OCI-LY3 (cell line): ENCODE measurements around the gene HFM1.

ENCODE experiments used
- H2AFZ ChIP-seq: fragments of 200-600, 300-600 bp; shearing (Covaris generic); 2 replicates; pipeline ENCODE4 v1.6.0; 2014; ENCODE audit warnings: antibody characterized with exemption, low read depth, low read length
- H3K27ac ChIP-seq: fragments of 200-600, 300-600 bp; sonication (generic); 2 replicates; pipeline ENCODE4 v1.5.1; 2014; ENCODE audit warnings: mild to moderate bottlenecking, low read length, moderate library complexity, mixed read lengths
- H3K27me3 ChIP-seq: fragments of 200-600, 300-600 bp; sonication (generic); 2 replicates; pipeline ENCODE4 v1.6.1; 2014; ENCODE audit warnings: low read depth, low read length, mixed read lengths
- H3K36me3 ChIP-seq: fragments of 200-600, 300-600 bp; sonication (generic); replicated peaks from 2 replicates; pipeline ENCODE3; 2014; ENCODE audit warnings: low read depth, low read length, mixed read lengths
- H3K4me1 ChIP-seq: fragments of 300-600, 200-600 bp; sonication (generic); 2 replicates; pipeline ENCODE4 v1.6.1; 2014; ENCODE audit warnings: low read length, mixed read lengths
- H3K4me2 ChIP-seq: fragments of 200-600, 300-600 bp; sonication (generic); 2 replicates; pipeline ENCODE4 v1.6.1; 2014; ENCODE audit warnings: low read length, mixed read lengths
- H3K4me3 ChIP-seq: fragments of 300-600, 200-600 bp; sonication (generic); 2 replicates; pipeline ENCODE4 v1.5.1; 2014; ENCODE audit warnings: antibody characterized with exemption, mild to moderate bottlenecking, low read length, moderate library complexity
- H3K79me2 ChIP-seq: fragments of 300-600, 200-600 bp; shearing (Covaris generic); 2 replicates; pipeline ENCODE4 v1.6.1; 2014; ENCODE audit warnings: mild to moderate bottlenecking, low read length, mixed read lengths
- H3K9ac ChIP-seq: fragments of 300-600, 200-600 bp; shearing (Covaris generic); 2 replicates; pipeline ENCODE4 v1.6.0; 2014; ENCODE audit warnings: mild to moderate bottlenecking, low read length, moderate library complexity
- H3K9me3 ChIP-seq: fragments of 200-600, 300-600 bp; shearing (Covaris generic); 2 replicates; pipeline ENCODE4 v1.6.1; 2014; ENCODE audit warnings: low read length, mixed read lengths; ENCODE audit not compliant: insufficient read depth
- H4K20me1 ChIP-seq: fragments of 200-600, 300-600 bp; sonication (generic); 2 replicates; pipeline ENCODE4 v1.6.1; 2016; ENCODE audit warnings: low read length, mixed read lengths; ENCODE audit not compliant: insufficient read depth
- EZH2phosphoT487 ChIP-seq: fragments of 200-600 bp; shearing (Covaris generic); IDR thresholded peaks from 2 replicates; pipeline ENCODE4 v1.6.1; 2018; ENCODE audit warnings: antibody characterized with exemption, mixed run types, low read depth
- TF ChIP-seq, protein P1 (sequence below): fragments of 200-600, 300-600 bp; sonication (generic); IDR thresholded peaks from 2 replicates; pipeline ENCODE4 v1.5.1; 2014; ENCODE audit warnings: antibody characterized with exemption, low read length, low read depth

The HFM1 gene

DNA sequence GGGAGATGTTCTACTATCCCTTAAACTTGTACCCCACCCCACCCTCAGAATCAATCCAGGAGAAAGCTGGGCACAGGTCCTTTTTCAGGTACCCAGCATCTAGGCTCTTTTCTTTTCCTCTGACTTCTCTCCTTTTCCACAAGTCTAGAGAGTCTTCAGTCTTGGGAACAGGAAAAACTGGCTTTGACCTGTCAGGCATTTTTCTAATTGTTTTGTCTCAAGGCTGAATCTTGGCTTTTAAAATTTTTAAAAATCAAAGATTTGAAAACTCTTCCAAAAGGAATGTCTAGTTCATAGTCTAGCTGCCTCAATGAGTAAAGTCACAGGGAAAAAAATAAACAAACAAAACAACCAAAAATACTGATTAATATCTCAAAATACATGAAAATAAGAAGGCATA is 161.5 kb downstream of the HFM1 start:
- no peak overlapping the region for H2AFZ ChIP-seq
- H4K20me1 ChIP-seq = no peaks in the 10 kb centered on the region
- no peak overlapping the region for H3K27ac ChIP-seq
- H3K4me1 ChIP-seq = no peaks in the 10 kb centered on the region
- no peaks in the 10 kb centered on the region for H3K27me3 ChIP-seq
- no peaks in the 10 kb centered on the region for H3K36me3 ChIP-seq
- H3K4me2 ChIP-seq = no peak overlapping the region
- no peak overlapping the region for H3K4me3 ChIP-seq
- H3K9ac ChIP-seq = no peak overlapping the region
- TF ChIP-seq, protein P1, sequence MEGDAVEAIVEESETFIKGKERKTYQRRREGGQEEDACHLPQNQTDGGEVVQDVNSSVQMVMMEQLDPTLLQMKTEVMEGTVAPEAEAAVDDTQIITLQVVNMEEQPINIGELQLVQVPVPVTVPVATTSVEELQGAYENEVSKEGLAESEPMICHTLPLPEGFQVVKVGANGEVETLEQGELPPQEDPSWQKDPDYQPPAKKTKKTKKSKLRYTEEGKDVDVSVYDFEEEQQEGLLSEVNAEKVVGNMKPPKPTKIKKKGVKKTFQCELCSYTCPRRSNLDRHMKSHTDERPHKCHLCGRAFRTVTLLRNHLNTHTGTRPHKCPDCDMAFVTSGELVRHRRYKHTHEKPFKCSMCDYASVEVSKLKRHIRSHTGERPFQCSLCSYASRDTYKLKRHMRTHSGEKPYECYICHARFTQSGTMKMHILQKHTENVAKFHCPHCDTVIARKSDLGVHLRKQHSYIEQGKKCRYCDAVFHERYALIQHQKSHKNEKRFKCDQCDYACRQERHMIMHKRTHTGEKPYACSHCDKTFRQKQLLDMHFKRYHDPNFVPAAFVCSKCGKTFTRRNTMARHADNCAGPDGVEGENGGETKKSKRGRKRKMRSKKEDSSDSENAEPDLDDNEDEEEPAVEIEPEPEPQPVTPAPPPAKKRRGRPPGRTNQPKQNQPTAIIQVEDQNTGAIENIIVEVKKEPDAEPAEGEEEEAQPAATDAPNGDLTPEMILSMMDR = no peak
- TF ChIP-seq EZH2phosphoT487 = no peak
- no peaks in the 10 kb centered on the region for H3K9me3 ChIP-seq
- H3K79me2 ChIP-seq = no peaks in the 10 kb centered on the region

DNA sequence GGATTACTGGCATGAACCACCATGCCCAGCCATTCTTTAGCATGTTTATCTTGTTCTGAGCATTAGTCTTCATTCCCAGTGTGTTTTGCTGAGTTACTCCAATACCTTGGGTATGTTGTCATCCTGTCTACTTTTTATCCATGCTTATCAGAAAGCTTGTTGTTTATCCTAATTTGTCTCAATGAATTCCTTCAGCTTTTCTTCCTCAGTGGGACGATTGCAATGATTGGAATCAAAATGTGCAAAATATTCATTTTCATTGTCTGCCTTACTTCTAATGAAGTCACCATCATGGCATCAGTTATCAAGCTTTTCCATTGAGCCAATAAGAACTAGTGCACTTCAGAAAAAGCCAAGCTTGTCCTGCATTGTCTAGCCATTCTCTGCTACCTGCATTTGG is 170.5 kb downstream of the HFM1 start:
- no peak for TF ChIP-seq EZH2phosphoT487
- TF ChIP-seq, protein P1 = no peak
- no peak overlapping the region for H2AFZ ChIP-seq
- H3K4me3 ChIP-seq = no peak overlapping the region
- no peaks in the 10 kb centered on the region for H3K4me1 ChIP-seq
- no peak overlapping the region for H3K27ac ChIP-seq
- no peaks in the 10 kb centered on the region for H3K27me3 ChIP-seq
- H3K79me2 ChIP-seq = no peaks in the 10 kb centered on the region
- no peaks in the 10 kb centered on the region for H3K9me3 ChIP-seq
- no peaks in the 10 kb centered on the region for H4K20me1 ChIP-seq
- no peak overlapping the region for H3K9ac ChIP-seq
- H3K36me3 ChIP-seq = no peaks in the 10 kb centered on the region
- no peak overlapping the region for H3K4me2 ChIP-seq

DNA sequence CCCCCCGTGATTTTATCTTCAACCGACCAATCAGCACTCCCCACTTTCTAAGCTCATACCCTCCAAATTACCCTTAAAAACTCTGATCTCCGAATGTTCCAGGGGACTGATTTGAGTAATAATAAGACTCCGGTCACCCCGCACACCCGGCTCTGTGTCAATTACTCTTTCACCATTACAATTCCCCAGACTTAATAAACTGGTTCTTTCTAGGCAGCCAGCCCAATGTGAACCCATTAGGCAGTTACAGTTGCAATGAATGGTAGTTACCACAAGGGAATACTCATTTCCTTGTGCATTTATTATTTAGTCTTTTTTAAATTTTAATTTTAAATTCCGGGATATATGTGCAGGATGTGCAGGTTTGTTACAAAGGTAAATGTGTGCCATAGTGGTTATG is 177.9 kb downstream of the HFM1 start:
- no peak overlapping the region for H2AFZ ChIP-seq
- no peak overlapping the region for H3K4me2 ChIP-seq
- no peaks in the 10 kb centered on the region for H3K79me2 ChIP-seq
- H3K4me3 ChIP-seq = no peak overlapping the region
- no peak overlapping the region for H3K27ac ChIP-seq
- TF ChIP-seq EZH2phosphoT487 = no peak
- TF ChIP-seq, protein P1 = no peak
- no peaks in the 10 kb centered on the region for H3K4me1 ChIP-seq
- no peaks in the 10 kb centered on the region for H3K36me3 ChIP-seq
- no peaks in the 10 kb centered on the region for H3K9me3 ChIP-seq
- H4K20me1 ChIP-seq = no peaks in the 10 kb centered on the region
- H3K9ac ChIP-seq = no peak overlapping the region
- no peaks in the 10 kb centered on the region for H3K27me3 ChIP-seq

DNA sequence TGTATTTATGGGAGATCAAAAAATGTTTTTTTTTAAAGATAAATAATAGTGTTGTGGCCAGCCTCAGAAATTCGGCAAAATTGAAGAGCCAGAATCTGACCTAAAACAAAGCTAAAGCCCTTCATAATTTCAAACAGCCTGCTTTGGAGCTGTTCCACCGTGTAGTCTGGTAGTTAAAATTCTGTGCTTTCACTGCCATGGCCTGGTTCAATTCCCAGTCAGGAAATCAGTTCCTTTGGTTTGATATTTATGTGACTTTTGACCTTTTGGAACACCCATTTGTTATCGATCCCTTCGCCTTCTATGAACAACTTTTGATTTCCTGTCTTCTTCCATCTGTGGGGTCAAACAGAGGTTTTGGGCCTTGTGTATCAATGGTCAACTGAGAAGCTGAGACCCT is 179.8 kb downstream of the HFM1 start:
- no peaks in the 10 kb centered on the region for H3K9me3 ChIP-seq
- no peak overlapping the region for H3K27ac ChIP-seq
- no peak overlapping the region for H3K9ac ChIP-seq
- no peak overlapping the region for H3K4me3 ChIP-seq
- no peaks in the 10 kb centered on the region for H3K27me3 ChIP-seq
- H4K20me1 ChIP-seq = no peaks in the 10 kb centered on the region
- no peaks in the 10 kb centered on the region for H3K4me1 ChIP-seq
- H2AFZ ChIP-seq = no peak overlapping the region
- no peaks in the 10 kb centered on the region for H3K79me2 ChIP-seq
- H3K36me3 ChIP-seq = no peaks in the 10 kb centered on the region
- TF ChIP-seq EZH2phosphoT487 = no peak
- TF ChIP-seq, protein P1 = no peak
- no peak overlapping the region for H3K4me2 ChIP-seq
